Fibroblast of lung (primary cell): Measurements from ENCODE around the gene CCDC33.

Experiments
- EZH2 ChIP-seq: IDR thresholded peaks from 2 replicates; pipeline ENCODE4 v1.5.1; 2012; ENCODE audit warnings: low read length, control low read depth, mild to moderate bottlenecking; ENCODE audit errors: missing control alignments
- TF ChIP-seq, protein P1 (sequence below), 2 donors: IDR thresholded peaks in 1 of 2; conservative IDR thresholded peaks in 1 of 2; 1 replicate in 1 of 2; 2 replicates in 1 of 2; pipeline ENCODE4 v1.5.1; 2011 to 2012; ENCODE audit warnings: low read length in 2 of 2, control low read depth in 1 of 2, inconsistent platforms in 1 of 2, low read depth in 1 of 2, mild to moderate bottlenecking in 1 of 2

DNA sequence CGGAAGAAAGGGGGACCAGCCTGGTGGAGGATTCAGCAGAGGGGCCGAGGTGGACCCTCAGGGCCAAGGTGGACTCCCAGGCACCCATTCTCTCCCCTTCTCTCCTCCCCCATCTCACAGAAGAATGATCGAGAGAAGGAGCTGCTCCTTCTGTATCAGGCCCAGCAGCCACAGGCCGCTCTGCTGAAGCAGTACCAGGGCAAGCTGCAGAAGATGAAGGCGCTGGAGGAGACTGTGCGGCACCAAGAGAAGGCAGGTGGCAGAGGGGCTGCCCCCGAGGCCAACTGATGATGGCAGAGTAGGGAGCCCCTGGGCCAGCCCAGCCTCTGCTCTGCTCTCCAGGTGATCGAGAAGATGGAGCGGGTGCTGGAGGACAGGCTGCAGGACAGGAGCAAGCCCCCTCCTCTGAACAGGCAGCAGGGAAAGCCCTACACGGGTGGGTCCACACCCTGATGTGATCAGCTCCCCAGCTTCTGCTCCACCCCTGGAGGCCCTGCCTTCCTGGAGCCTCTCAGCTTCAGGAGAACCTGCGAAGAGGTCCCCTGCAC is 94.8 kb downstream of the CCDC33 start:
- TF ChIP-seq, protein P1, sequence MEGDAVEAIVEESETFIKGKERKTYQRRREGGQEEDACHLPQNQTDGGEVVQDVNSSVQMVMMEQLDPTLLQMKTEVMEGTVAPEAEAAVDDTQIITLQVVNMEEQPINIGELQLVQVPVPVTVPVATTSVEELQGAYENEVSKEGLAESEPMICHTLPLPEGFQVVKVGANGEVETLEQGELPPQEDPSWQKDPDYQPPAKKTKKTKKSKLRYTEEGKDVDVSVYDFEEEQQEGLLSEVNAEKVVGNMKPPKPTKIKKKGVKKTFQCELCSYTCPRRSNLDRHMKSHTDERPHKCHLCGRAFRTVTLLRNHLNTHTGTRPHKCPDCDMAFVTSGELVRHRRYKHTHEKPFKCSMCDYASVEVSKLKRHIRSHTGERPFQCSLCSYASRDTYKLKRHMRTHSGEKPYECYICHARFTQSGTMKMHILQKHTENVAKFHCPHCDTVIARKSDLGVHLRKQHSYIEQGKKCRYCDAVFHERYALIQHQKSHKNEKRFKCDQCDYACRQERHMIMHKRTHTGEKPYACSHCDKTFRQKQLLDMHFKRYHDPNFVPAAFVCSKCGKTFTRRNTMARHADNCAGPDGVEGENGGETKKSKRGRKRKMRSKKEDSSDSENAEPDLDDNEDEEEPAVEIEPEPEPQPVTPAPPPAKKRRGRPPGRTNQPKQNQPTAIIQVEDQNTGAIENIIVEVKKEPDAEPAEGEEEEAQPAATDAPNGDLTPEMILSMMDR (conservative IDR thresholded peaks at IDR 0.05 in 1 of 2, IDR thresholded peaks at IDR 0.05 in 1 of 2; ENCODE audit: low read depth in 1 of 2, low read length in 2 of 2): no peak
- no peak for TF ChIP-seq EZH2
